Right lung (tissue), 5 donors: ENCODE data around the gene C2CD4D. TPM values are rescaled to one million over a fixed set of nuclear protein-coding genes. Genes with fewer than 3 reads are reported as not detected.
"Not testable (repeated sequence)": the region's sequence is repeated elsewhere in the genome, so short reads cannot be mapped to it uniquely, and the experiment has no call there.

ENCODE experiments used
- DNase-seq, 2 donors: peaks; one replicate each; pipeline ENCODE4 v3.0.0-alpha.2; 2013
- polyA plus RNA-seq, 5 donors: library from polyadenylated mRNA; unstranded; fragments of 120-200 nt; gene quantifications; one replicate each; pipeline versions ENCODE4 v1.2.1 to v1.2.3, GENCODE V29; 2013; ENCODE audit warnings: inconsistent platforms in 1 of 5, low replicate concordance in 1 of 5; ENCODE audit not compliant: insufficient read length in 5 of 5, insufficient read depth in 1 of 5

The C2CD4D gene
- polyA plus RNA-seq, 5 donors = 0.25 to 0.87 (median 0.35) TPM

DNA sequence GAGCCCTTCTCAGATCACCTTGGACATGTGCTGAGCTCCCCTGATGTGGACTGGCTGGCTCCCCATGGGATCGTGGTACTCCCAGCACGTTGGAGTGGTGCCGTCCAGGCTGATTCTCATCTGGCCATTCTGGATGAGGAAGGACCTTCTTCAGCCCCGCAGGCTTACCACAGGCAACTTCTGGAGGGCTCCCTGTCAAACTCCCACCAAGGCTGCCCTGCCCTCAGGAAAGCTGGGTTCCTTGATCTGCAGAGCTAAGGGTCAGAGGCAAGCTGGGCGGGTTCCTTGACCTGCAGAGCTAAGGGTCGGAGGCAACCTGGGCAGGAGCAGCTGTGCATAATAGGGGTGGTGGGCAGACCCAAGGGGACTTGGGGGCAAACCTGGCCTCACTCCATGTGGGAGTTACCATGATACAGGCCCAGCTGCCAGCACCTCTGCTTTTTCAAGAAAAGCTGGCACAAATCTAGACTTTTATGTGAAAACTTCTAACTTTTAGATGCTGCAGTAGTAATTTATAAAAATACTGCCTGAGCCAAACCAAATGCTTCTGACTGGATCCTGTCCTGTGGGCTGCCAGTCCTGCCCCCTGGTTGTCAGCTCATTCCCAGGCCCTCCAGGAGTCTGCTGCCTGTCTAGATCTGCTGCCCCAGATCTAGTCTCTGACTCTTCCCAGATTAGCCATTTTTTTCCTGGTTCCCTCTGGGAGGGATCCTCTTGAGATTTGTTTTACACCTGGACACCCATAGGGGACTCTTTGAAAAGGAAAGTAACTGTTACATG, 19.5 kb upstream of the C2CD4D start:
- no peak for DNase-seq

DNA sequence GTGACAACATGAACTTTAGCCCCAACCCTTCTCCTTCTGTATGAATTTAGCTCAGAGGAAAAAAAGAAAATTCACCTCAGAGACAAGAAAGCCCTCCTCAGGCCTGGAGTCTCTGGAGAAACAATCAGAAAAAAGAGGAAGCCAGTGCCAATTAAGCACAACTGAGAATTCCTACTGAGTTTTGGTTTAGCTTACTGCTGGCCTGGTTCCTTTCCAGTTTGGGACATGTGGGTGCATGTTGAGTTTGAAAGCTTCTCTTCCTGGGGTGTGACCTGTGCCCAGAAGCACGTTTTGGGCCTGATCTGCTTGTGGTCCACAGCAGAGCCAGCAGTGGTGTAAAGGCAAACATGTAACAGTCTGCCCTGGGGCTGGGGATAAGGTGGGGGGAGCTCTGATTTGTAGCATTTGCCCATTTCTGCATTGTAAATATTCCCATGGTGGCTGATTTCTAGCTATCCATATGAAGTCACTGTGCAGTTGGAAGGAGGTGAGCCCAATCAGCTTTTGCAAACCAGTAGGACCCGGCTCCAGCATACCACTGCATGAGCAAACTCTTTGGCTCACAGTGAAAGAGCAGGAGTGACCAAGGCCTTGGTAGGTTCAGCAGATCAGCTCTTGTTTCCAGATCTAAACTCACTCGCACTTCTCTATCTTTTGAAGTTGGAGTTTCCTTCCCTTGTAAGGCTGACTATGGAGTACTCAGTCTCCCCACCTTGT, 18.6 kb upstream of the C2CD4D start:
- DNase-seq = no peak

DNA sequence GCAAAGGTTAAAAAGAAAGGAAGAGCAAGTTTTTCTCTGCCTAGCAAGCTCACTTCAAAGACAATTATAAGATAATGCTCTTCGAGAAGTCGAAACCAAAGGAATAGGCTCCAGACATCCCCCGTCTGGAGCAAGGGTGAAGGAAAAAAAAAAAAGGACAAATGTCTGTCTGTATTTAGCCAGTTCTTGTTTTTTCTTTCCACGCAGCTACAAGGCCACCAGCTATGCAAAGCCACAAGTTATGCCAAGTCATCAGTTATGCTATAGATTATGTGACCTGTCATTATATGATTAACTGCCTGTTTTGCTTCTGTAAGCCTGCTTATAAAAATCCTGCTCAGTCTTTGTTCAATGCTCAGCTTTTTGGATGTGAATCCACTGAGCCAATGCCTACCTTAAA, 16.3 kb upstream of the C2CD4D start:
- no peak for DNase-seq

DNA sequence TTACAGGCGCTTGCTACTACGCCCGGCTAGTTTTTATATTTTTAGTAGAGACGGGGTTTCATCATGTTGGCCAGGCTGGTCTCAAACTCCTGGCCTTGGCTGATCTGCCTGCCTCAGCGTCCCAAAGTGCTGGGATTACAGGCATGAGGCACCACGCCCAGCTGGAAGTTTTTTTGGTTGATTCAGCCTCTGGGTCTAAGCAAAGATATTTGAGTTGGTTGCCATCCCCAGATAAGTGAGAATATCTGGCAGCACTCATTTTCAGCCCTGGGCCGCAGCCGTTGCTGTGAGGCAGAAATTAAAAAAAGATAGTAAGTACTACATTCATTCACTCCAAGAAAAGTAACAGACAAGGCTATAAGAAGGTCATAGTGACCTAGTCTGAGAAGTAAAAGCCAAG, 15.9 kb upstream of the C2CD4D start:
- DNase-seq = not testable (repeated sequence)

DNA sequence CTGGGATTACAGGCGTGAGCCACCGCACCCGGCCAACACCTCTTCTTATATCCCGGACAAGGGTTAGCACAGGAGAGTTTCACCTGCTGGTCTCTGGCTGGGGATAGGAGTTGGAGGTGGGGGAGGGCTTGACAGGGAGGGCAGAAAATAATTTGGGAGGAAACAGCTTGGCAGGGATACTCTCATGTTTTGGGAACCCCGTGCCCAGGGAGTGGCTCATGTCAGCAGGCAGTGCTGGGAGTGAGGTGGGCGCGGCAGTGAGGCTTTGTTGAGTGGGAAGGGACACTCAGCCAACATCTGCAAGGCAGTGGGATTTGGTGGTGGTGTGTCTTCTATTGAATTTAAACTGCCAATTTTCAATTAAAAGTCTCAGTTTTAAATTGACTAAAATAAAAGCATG, 15.0 kb upstream of the C2CD4D start:
- no peak for DNase-seq

DNA sequence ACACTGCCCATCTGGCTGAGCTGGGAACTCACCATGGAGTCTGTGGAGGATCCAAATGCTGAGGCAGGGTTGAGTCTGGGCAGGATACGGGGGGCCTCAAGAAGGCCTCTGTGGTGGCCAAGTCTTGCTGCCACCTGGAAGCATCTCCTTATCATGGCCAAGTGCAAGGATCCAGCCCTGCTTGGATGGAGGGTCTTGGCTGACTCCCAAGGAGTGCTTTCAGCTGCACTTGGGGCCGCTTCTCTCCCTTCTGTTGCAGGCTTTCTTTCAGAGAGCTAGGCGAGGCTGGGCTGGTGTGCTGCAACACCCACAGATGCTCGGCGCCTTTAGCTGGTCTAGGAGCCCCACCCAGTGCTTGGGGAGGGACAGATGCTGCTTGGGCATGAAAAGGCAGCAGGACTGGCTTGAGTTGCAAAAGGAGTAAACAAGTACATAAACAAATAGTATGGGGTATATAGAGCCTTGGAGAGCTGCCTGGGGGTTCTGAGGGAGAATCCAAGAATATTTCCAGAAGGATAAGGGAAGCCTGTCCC, 13.9 kb upstream of the C2CD4D start, which contains the start of gene THEM5:
THEM5 (minus strand) TSS at position 302 of the 533 bp plus-strand sequence; CDS start at position 155, 147 bp downstream.
- DNase-seq = no peak

DNA sequence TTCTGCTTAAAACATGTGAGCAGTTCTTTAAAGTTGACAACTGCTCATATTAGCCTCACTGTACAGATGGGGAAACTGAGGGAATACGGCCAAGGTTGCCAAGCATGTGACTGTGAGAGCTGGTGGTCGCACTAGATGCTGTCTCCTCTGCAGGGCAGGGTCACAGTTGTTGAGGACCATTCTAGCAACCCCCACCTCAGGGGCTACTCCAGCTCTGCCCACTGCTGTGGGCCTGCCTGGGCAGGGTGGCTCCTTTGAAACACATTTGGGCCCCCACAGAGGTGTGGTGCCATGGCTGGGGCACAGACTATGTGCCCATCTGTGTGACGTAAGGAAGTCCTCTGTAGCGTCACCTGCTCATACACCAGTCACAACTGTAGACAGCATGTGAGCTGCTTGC, 13.1 kb upstream of the C2CD4D start:
- no peak for DNase-seq

DNA sequence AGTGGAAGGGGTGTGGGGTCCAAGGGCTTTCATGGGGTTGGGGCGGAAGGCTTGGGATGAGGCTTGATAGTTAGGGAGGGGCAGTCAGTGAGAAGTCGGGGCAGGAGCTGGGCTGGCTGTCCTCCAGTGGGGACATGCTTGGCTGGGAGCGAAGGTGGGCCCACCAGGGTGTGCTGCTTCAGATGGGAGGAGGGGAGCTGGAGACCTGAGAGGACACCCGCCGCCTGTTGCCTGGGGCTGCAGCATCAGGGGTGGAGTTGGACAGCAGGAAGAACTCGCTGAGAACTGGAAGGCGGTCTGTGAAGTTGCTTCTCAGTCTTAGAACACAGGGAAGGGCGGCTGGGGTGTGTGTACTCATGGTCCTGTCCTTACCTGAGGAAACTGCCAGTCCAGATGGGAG, 12.3 kb upstream of the C2CD4D start:
- DNase-seq = no peak

DNA sequence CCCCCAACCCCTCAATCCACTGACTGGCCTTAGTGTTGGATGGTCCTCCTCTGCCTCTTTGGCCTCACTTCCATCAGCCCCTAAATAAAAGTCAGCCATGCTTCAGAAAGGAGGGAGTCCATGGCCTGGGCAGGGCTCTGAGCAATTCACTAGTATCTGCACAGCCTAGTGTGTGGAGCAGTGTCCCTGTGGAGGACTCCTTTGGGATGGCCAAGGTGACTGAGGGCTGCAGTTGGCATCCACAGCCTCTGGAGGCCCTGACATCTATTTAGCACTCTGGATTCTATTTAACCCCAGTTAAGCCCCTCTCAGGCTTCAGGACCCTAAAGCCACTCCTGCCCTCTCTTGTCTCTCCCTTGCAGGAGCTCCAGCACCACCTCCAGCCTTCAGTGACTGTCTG, 10.3 kb upstream of the C2CD4D start:
- DNase-seq = no peak

DNA sequence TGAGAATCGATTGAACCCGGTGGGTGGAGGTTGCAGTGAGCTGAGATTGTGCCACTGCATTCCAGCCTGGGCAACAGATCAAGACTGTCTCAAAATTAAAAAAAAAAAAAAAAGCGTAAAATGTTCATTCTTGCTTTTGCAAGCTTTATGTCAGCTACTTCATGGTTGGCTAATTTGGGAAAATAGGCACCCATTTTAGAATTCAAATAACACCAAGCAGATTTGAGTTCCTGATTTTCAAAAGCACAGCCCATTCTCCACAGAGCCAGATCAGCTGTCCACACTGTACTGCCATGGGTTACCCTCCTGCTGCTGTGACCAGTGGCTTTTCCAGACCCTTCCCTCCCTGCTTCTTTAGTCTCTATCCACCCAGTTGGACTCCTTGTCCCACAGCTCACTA, 9.5 kb upstream of the C2CD4D start:
- no peak for DNase-seq

DNA sequence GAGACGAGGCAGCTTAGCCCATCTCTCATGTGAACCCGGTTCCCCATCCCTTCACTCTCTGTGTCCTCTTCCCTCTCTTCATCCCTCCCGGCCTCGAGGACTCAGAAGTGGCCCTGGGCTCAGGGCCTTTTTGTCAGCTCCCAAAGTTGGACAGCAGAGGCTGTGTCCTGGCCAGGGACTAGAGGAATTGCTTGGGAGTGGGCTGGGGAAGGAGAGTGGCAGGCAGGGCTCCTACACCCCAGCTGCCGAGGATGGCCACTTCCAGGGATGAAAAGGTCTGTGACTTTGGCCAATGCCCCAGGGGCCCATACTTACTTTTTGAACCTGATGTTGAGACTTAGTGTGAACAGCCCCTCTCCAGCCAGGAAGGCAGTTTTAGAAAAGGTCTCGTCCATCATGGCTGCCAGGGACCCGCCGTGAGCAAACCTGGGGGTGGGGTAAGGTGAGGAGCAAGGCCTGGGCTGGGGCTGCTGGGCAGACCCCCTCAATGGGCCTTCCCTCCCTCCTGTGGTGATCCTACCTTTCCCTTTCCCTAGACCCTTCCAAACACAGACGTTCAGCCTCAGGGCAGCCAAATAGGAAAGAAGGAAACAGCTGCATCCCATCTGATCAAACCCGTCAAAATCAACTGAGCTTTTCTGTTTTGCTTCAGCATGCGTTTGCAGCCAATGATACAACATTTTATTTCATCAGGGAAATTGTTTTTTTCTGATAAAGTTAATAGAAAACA, 8.4 kb upstream of the C2CD4D start:
- peak; percentile 73 to 81 for DNase-seq

DNA sequence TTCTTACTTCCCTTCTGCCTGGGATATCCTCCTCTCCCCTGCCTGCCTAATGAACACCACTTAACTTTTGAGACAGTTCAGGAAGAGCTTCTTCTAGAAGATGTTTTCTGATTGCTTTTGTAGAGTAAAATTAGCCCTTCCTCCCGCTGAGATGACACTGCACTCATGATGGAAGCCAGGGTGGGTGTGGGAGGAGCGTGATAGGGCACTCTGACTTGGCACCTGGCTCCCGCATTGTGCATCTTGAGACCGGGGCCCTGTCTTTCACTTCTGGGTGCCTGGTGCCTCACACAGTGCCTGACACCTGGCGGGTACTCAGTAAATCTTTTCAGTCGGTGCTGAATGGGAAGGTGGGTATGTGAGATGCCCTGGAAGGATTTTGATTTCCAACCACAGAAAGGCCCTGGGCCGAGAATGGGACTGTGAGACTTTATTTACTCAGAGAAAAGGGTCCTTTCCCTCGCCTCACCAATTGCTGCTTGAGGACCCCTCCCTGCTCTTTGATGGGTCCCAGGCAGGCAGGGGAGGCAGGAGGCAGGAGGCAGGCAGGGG, 7.1 kb upstream of the C2CD4D start:
- no peak for DNase-seq

DNA sequence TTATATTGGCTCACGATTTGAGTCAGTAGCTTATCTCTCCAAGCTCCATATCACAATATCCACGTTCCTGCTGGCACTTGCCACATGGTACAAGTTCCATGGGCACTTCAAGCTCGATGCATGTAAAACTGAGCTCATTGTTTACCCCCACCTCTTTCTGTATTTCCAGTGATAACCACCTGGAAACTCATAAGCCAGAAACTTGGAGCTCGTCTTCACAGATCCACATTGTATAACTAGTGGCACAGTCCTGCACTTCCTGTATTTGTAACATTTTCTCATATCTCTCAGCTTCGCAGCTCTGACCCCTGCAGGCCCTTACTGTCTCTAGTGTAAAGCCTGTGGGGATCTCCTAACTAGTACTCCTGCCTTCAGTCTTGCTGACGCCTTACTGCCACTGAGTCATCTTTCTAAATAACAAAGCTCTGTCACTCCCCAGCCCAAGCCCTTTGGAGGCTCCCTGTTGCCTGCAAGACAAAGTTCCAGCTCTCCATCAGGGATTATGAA, 6.5 kb upstream of the C2CD4D start:
- no peak for DNase-seq

DNA sequence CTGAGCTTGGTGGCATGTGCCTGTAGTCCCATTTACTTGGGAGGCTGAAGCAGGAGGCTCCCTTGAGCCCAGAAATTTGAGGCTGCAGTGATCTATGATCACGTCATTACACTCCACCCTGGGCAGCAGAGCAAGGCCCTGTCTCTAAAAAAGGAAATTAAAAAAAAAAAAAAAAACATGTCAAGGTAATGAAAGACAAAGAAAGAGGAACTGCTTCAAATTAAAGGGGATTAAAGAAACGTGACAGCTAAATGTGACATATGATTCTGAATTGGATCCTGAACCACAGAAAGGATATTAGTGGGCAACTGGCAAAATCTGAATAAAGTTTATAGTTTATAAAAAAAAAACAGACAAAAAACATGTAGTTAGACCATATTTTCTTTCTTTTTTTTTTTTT, 3.8 kb upstream of the C2CD4D start:
- DNase-seq = no peak

DNA sequence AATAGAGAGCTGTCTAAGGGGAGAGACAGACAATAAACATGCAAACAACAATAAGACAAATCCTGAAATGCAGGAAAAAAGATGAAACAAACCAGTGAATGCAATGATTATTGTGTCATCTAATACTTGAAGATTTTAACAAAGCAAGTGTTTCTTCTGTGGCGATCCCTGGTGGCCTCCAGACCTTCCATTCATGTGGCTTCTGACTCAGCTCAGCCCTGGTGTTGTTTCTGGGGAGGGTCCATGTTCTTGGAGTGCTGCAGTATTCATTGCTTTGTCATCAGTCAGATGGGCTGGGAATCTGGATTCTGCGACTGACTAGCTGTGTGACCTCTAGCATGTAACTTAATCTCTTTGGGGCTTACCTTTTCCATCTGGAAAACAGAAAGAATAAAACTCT, 1.5 kb upstream of the C2CD4D start:
- no peak for DNase-seq

DNA sequence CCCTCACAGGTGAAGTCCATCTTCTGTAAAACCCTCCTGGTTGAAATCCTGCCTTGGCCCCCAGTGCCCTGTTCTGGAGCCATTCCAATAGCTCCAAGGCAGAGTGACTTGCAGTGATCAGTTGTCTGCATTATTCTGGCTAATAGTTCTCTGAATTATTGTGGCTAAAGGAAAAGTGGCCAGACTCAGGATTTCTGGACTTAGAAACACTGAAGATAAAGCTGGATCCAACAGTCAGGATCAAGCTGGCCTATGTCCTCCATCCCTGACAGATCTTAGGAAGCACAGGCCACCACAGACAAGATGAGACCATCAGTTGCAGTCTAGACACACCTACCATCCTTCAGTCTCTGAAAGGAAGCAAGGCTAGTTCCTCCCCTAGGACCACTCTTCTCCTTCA, 801 bp upstream of the C2CD4D start:
- no peak for DNase-seq

DNA sequence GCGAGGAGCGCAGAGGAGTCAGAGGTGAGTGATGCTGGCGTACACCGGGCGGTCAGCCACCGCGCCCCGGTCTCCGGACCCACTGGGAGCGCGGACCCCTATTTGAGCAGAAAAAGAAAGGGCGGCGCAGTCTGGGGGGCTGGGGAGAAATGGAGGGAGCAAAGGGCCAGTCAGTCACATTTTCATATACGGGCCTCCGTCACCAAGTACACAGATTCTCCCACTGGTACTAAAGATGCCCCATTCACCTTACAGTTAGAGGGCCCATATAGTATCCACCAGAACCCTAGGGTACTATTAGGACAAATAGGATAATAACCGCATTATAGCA, 573 bp downstream of the C2CD4D start:
- no peak for DNase-seq

DNA sequence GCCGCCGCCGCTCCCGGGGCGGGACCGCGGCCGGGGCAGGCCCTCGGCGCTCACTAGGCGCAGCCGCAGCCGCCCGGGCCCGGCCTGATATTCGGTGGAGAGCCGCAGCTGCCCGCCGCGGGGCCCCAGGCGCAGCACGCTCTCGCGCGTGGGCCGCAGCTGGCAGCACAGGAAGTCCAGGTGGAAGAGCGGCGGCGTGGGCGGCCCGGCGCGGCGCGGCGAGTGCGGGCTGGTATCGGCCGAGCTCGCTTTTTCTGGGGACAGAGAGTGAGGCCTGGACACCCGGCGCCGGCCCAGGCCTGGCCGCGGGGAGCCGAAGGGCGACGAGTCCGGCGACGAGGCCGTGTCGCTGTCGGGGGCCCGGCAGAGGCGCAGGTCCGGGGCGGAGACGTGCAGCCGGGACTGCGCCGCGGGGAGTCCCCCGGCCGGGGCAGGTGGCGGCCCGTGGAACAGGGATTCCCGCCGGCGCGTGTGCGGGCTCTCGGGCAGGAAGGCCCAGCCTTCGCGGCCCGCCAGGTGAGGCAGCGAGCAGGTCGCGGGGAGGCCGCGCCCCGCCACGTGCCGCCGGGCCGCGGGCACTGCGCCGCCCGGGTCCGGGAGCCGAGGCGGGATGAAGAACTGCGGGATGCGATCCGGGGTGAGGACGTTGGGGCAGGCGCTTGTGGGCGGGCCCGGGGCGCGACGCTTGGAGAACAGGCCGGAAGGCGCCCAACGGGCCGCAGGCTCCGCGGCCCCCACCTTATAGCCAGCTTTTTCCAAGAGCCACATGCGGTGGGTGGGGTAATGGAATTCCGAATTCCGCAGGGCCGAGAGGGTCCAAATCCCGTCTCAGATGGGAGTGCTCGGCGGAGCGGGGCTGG, 1.2 kb downstream of the C2CD4D start:
- no peak for DNase-seq

DNA sequence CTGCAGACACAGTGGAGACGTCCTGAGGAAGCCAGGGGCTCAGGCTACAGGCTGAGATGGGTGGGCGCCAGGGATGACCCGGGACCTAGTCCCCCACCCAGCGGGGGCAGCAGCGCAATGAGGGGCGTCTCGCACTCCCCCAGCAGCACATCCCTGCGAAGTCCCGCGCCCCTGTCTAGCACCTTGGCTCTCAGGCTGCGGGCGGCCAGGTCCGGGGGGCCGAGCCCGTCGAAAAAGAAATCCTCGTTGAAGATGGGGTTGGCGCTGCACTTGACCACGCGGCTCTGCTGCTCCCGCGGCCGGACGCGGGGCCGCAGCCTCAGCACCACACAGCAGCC, 1.8 kb downstream of the C2CD4D start:
- DNase-seq = no peak

DNA sequence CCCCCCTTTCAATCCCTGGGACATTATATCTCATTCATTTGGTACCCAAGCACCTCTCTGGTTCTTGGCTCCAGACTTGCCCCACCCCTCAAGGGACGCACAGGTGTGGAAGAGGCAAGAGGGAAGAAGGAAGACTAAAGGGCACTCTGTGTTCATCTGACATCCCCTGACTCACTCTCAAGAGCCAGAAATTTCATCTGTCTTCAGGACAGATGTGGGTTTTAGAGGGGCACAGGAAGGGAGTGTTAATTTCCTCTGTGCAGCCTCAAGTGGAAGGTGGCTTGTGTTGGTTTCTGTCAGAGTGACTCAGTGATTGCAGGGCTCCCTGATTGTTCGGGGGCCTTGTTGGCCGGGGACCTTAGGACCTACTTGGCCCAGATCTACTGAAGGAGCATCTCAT, 2.4 kb downstream of the C2CD4D start:
- DNase-seq = no peak

DNA sequence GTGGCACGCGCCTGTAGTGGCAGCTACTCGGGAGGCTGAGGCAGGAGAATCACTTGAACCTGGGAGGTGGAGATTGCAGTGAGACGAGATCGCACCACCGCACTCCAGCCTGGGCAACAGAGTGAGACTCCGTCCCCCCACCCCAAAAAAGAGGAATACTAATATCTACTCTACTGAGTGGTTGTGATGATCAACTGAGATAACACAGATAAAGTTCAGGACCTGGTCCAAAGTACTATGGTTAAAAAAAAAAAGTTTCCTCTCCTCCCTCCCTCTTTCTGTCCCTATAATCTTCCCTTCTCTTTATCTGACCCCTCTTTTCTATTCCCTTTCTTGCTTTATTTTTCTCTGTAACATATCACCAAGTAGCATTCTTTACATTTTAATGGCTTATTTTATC, 4.0 kb downstream of the C2CD4D start:
- DNase-seq = no peak
